ENCODE measurements around the gene MYO1F.
"Not testable (repeated sequence)": the region's sequence is repeated elsewhere in the genome, so short reads cannot be mapped to it uniquely, and the experiment has no call there.

MYO1F gene

DNA sequence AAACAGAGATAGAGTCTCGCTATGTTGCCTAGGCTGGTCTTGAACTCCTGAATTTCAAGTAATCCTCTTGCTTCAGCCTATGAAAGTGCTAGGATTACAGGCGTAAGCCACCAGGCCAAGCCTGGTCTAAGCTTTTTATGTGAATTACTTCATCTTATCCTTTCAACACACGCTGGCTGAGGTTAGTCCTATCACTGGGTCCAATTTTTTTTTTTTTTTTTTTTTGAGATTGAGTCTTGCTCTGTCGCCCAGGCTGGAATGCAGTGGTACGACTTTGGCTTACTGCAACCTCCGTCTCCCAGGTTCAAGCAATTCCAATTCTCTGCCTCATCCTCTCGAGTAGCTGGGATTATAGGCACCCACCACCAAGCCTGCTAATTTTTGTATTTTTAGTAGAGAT, 10.4 kb downstream of the MYO1F start:
- ATAC-seq (ENCODE audit: low read depth) (no peak), DNase-seq (ENCODE audit: low spot score in 2 of 2) (no peak)
- H3K4me3 Mint-ChIP-seq: no peak overlapping the region
- H3K4me1 Mint-ChIP-seq: peaks cover 31% of the 10 kb centered on the region
- H3K27me3 Mint-ChIP-seq: no peaks in the 10 kb centered on the region
- no peak overlapping the region for H3K27ac Mint-ChIP-seq
- no peaks in the 10 kb centered on the region for H3K9me3 Mint-ChIP-seq
- peaks cover 4% of the 10 kb centered on the region for H3K36me3 Mint-ChIP-seq

GRCh38 chr19:8564866-8565265, 12.4 kb downstream of the MYO1F start:
- DNase-seq (ENCODE audit: low spot score in 2 of 2): not testable (repeated sequence)

GRCh38 chr19:8561075-8561764, 16.0 kb downstream of the MYO1F start:
- H3K9me3 Mint-ChIP-seq: no peaks in the 10 kb centered on the region
- H3K27ac Mint-ChIP-seq: peak overlapping the region; percentile 74
- no peak overlapping the region for H3K4me3 Mint-ChIP-seq
- peaks cover 18% of the 10 kb centered on the region for H3K4me1 Mint-ChIP-seq
- peaks cover 14% of the 10 kb centered on the region for H3K36me3 Mint-ChIP-seq
- ATAC-seq (ENCODE audit: low read depth) (no peak), DNase-seq (ENCODE audit: low spot score in 2 of 2) (no peak)
- no peaks in the 10 kb centered on the region for H3K27me3 Mint-ChIP-seq

More at GRCh38 chr19:8564866-8565265, 12.4 kb downstream of the MYO1F start:
- Mint-ChIP-seq H3K27ac (peak overlapping the region; percentile 26), H3K4me1 (peaks cover 23% of the 10 kb centered on the region)
- H3K36me3 Mint-ChIP-seq; H3K4me3 Mint-ChIP-seq; H3K27me3 Mint-ChIP-seq; H3K9me3 Mint-ChIP-seq; ATAC-seq (ENCODE audit: low read depth): not testable (repeated sequence)

GRCh38 chr19:8558325-8558724, 18.9 kb downstream of the MYO1F start:
- peaks cover 22% of the 10 kb centered on the region for H3K36me3 Mint-ChIP-seq
- no peaks in the 10 kb centered on the region for H3K27me3 Mint-ChIP-seq
- H3K27ac Mint-ChIP-seq: peak overlapping the region; percentile 73
- H3K4me1 Mint-ChIP-seq: peaks cover 6% of the 10 kb centered on the region
- ATAC-seq (ENCODE audit: low read depth): no peak
- no peak for DNase-seq (ENCODE audit: low spot score in 2 of 2)
- no peaks in the 10 kb centered on the region for H3K9me3 Mint-ChIP-seq
- no peak overlapping the region for H3K4me3 Mint-ChIP-seq

DNA sequence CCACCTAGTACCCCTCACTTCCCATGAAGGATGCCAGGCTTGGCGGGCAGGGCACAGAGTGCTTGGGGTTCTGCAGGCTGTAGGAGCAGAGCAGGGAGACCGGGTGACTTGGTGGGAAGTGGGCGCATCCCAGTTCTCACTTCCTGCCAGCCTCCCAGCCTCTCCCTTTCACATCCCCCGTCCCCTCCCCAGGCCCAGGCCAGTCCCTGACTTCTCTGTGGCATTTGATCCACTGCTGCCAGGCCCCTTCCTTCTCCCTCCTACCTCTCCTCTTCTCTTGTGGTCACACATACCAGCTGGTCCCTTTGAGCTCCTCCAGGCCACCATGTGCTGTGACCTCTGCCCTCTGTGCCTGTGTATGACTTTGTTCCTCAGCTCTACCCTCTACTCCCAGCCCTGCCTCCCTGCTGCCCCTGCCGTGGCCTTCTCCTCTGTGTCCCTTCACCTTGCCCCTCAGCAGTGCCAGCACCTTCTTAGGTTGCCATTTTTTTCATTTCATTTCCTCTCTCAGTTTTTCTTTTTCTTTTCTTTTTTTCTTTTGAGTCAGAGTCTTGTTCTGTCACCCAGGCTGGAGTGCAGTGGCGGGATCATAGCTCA, 19.5 kb downstream of the MYO1F start:
- H3K4me3 Mint-ChIP-seq: no peak overlapping the region

GRCh38 chr19:8553729-8554128, 23.5 kb downstream of the MYO1F start:
- H3K36me3 Mint-ChIP-seq: peaks cover 32% of the 10 kb centered on the region
- not testable (repeated sequence) for ATAC-seq (ENCODE audit: low read depth); H3K9me3 Mint-ChIP-seq

More for the DNA sequence above, 19.5 kb downstream of the MYO1F start:
- peaks cover 25% of the 10 kb centered on the region for H3K36me3 Mint-ChIP-seq
- peaks cover 6% of the 10 kb centered on the region for H3K4me1 Mint-ChIP-seq
- peak overlapping the region; percentile 73 for H3K27ac Mint-ChIP-seq
- H3K9me3 Mint-ChIP-seq: no peaks in the 10 kb centered on the region
- H3K27me3 Mint-ChIP-seq: no peaks in the 10 kb centered on the region
- DNase-seq (ENCODE audit: low spot score in 2 of 2): no peak
- ATAC-seq (ENCODE audit: low read depth): no peak

GRCh38 chr19:8552810-8553209, 24.4 kb downstream of the MYO1F start:
- Mint-ChIP-seq H3K4me1 (peaks cover 2% of the 10 kb centered on the region), H3K36me3 (peaks cover 32% of the 10 kb centered on the region), H3K4me3 (no peak overlapping the region), H3K9me3 (no peaks in the 10 kb centered on the region), H3K27me3 (no peaks in the 10 kb centered on the region), H3K27ac (no peak overlapping the region)
- DNase-seq (ENCODE audit: low spot score in 2 of 2) (no peak), ATAC-seq (ENCODE audit: low read depth) (no peak)

More at GRCh38 chr19:8553729-8554128, 23.5 kb downstream of the MYO1F start:
- H3K27me3 Mint-ChIP-seq; DNase-seq (ENCODE audit: low spot score in 2 of 2); H3K4me1 Mint-ChIP-seq; H3K4me3 Mint-ChIP-seq: not testable (repeated sequence)
- H3K27ac Mint-ChIP-seq: peak overlapping the region; percentile 56

DNA sequence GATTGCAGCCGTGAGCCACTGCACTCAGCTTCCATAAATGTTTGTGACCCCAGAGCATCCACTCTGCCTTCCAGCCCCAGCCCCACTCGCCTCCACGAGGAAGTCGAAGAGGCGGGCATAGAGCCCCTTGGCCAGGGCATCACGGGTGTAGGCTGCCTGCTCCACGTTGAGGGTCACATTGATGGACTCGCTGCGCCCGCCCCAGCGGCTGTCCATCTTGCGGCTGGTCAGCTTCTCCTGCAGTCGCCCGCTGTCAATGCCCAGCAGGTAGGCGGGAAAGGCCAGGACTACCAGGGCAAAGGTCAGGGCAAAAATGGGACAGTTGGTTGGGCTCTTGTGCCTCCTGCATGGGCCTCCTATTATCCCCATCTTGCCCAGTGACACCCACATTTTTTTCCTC, 27.2 kb downstream of the MYO1F start:
- DNase-seq (ENCODE audit: low spot score in 2 of 2) (no peak), ATAC-seq (ENCODE audit: low read depth) (no peak)
- Mint-ChIP-seq H3K36me3 (peaks cover 36% of the 10 kb centered on the region), H3K4me3 (no peak overlapping the region), H3K9me3 (no peaks in the 10 kb centered on the region), H3K27me3 (no peaks in the 10 kb centered on the region), H3K27ac (no peak overlapping the region), H3K4me1 (no peaks in the 10 kb centered on the region)

DNA sequence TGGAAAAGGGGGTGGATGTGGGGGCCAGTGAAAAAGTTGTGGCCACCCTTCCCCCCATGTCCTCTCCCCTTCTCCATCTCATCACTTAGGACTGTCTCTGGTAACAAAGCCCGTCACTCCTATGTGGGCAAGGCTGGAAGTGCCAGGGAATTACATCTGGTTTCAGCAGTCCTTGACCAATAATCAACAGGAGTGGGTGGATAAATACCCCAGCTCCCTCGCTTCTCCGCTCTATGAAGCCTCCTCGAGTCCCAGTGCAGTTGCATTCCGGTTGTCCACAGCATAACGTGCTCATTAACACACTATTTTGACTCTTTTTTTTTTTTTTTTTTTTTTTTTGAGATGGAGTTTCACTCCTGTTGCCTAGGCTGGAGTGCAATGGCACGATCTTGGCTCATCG, 31.5 kb downstream of the MYO1F start:
- Mint-ChIP-seq H3K36me3 (peaks cover 20% of the 10 kb centered on the region), H3K9me3 (no peaks in the 10 kb centered on the region)

DNA sequence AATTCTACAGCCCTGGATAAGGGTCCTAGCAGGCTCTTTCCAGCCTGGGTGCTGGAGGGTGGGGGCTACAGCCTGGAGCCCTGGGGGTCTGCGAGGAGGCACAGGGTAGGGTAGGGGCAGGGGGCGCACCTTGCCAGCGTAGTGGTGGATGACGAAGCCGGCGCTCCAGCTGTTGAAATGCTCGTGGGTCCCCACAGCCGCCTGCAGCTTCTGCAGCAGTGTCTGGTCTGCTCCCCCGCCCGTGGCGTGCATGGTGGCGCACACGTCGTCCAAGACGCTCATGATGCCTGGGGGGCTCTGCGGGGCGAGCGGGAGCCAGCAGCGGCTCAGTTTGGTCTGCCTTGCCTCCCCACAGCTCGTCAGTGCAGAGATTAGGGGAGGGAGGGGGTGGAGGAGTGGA, 33.1 kb downstream of the MYO1F start:
- no peak overlapping the region for H3K27ac Mint-ChIP-seq
- no peaks in the 10 kb centered on the region for H3K9me3 Mint-ChIP-seq
- H3K36me3 Mint-ChIP-seq: peaks cover 24% of the 10 kb centered on the region
- DNase-seq (ENCODE audit: low spot score in 2 of 2) (no peak), ATAC-seq (ENCODE audit: low read depth) (no peak)
- no peak overlapping the region for H3K4me3 Mint-ChIP-seq
- H3K27me3 Mint-ChIP-seq: no peaks in the 10 kb centered on the region
- no peaks in the 10 kb centered on the region for H3K4me1 Mint-ChIP-seq

More for the DNA sequence above, 31.5 kb downstream of the MYO1F start:
- no peak for ATAC-seq (ENCODE audit: low read depth)
- Mint-ChIP-seq H3K27ac (no peak overlapping the region), H3K4me1 (no peaks in the 10 kb centered on the region), H3K27me3 (no peaks in the 10 kb centered on the region), H3K4me3 (no peak overlapping the region)
- DNase-seq (ENCODE audit: low spot score in 2 of 2): no peak

DNA sequence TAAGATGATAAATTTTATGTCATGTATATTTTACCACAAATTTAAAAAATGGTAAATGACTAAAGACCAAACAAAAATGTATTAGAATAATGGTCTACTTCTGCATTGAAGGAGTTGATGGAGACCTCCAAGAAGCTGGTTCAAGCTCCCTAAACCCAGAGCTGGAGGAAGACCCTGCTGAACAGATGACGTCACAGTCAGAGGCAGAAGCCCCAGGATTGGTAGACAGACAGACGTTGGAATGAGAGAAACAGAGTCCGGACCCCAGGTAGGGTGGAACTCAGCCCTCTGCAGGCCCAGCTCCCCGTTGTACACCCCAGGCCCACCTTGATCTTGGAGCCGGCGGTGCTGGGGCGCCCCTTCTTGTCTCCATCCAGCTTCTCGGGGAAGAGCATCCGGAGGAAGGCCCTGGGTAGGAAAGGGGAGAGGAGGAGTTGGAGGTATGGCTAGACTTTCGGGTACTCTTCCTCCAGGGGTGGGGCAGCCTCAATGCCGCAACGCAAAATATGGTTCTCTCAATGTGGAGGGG, 37.6 kb downstream of the MYO1F start:
- no peak for ATAC-seq (ENCODE audit: low read depth)
- Mint-ChIP-seq H3K27ac (no peak overlapping the region), H3K4me1 (no peaks in the 10 kb centered on the region), H3K36me3 (peaks cover 27% of the 10 kb centered on the region), H3K9me3 (no peaks in the 10 kb centered on the region), H3K4me3 (no peak overlapping the region), H3K27me3 (no peaks in the 10 kb centered on the region)
- no peak for DNase-seq (ENCODE audit: low spot score in 2 of 2)

DNA sequence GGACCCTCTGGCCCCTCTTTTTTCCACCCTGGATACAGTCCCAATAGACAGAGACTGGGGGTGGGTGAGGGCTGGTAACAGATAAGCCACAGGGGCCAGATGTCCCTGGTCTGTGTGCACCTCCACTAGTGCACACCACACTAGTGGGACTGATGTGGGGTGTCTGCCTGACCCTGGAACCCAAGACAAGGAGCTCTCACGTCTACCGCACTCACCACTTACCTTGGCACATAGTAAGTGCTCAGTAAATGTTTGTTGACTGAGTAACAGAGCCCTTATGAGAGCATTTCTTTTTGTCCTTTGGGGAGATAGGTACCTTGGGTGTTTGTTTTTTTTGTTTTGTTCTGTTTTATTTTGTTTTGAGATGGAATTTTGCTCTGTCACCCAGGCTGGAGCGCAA, 40.1 kb downstream of the MYO1F start:
- Mint-ChIP-seq H3K9me3 (no peaks in the 10 kb centered on the region), H3K4me1 (no peaks in the 10 kb centered on the region), H3K27me3 (no peaks in the 10 kb centered on the region), H3K27ac (no peak overlapping the region), H3K36me3 (peaks cover 32% of the 10 kb centered on the region), H3K4me3 (no peak overlapping the region)
- DNase-seq (ENCODE audit: low spot score in 2 of 2): no peak
- ATAC-seq (ENCODE audit: low read depth): no peak

DNA sequence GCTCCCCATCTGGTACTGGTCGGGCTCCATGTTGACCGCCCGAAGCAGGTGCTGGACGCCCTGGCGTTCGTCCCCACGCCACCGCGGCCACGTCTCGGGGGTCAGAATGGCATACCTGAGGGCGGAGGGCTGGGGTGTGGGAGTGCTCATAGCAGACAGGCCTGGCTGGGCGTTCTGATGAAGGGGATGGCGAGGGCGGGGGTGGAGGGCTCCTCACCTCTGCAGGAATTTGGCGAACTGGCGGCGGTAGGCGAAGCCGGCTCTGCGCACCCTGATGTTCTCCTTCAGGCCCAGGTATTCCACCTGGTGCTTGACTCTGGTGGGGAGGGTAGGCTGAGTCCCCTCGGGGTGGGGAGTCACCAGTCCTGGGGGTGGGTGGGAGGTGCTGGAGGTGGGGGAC, 41.0 kb downstream of the MYO1F start:
- no peak for DNase-seq (ENCODE audit: low spot score in 2 of 2)
- no peaks in the 10 kb centered on the region for H3K9me3 Mint-ChIP-seq
- peaks cover 35% of the 10 kb centered on the region for H3K36me3 Mint-ChIP-seq
- H3K4me3 Mint-ChIP-seq: no peak overlapping the region
- no peaks in the 10 kb centered on the region for H3K27me3 Mint-ChIP-seq
- no peak for ATAC-seq (ENCODE audit: low read depth)
- no peaks in the 10 kb centered on the region for H3K4me1 Mint-ChIP-seq
- peak overlapping the region; percentile 0 for H3K27ac Mint-ChIP-seq

GRCh38 chr19:8532225-8532624, 45.0 kb downstream of the MYO1F start:
- H3K36me3 Mint-ChIP-seq: peaks cover 51% of the 10 kb centered on the region
- no peaks in the 10 kb centered on the region for H3K9me3 Mint-ChIP-seq
- DNase-seq (ENCODE audit: low spot score in 2 of 2) (no peak), ATAC-seq (ENCODE audit: low read depth) (no peak)
- H3K27ac Mint-ChIP-seq: no peak overlapping the region
- no peaks in the 10 kb centered on the region for H3K4me1 Mint-ChIP-seq
- H3K4me3 Mint-ChIP-seq: no peak overlapping the region
- no peaks in the 10 kb centered on the region for H3K27me3 Mint-ChIP-seq

GRCh38 chr19:8531470-8531869, 45.8 kb downstream of the MYO1F start:
- ATAC-seq (ENCODE audit: low read depth) (no peak), DNase-seq (ENCODE audit: low spot score in 2 of 2) (no peak)
- Mint-ChIP-seq H3K4me1 (no peaks in the 10 kb centered on the region), H3K36me3 (peaks cover 52% of the 10 kb centered on the region), H3K27ac (no peak overlapping the region), H3K9me3 (no peaks in the 10 kb centered on the region), H3K4me3 (no peak overlapping the region), H3K27me3 (no peaks in the 10 kb centered on the region)

All from memory B cell (primary cell).